Adrenal gland (tissue), 12 donors: ENCODE results near the gene TFDP1. TPM values are rescaled to one million over a fixed set of nuclear protein-coding genes. Genes with fewer than 3 reads are reported as not detected.

ENCODE experiments used
- DNase-seq, 7 donors: peaks; one replicate each; pipeline ENCODE4 v3.0.0-alpha.2; 2019 to 2020
- H3K27ac ChIP-seq, 5 donors: fragments of 200-600 bp; sonication (generic) in 4 of 5; 1 replicate in 3 of 5; 2 replicates in 2 of 5; pipeline versions ENCODE4 v1.5.1 to v1.8.0; 2016 to 2020; ENCODE audit warnings: mild to moderate bottlenecking in 1 of 5
- H3K27me3 ChIP-seq: fragments of 200-600 bp; 2 replicates; pipeline ENCODE4 v1.8.0; 2021
- H3K36me3 ChIP-seq, 2 donors: fragments of 200-600 bp; replicated peaks in 1 of 2; 1 replicate in 1 of 2; 2 replicates in 1 of 2; pipeline versions ENCODE4 v1.5.1 to v1.8.0; 2018 to 2022
- H3K4me1 ChIP-seq, 2 donors: fragments of 200-600 bp; replicated peaks in 1 of 2; 1 replicate in 1 of 2; 2 replicates in 1 of 2; pipeline versions ENCODE4 v1.5.1 to v1.8.0; 2018 to 2021
- H3K4me3 ChIP-seq, 4 donors: fragments of 200-600 bp; sonication (generic) in 3 of 4; one replicate each; pipeline ENCODE4 v1.5.1; 2016 to 2018
- H3K9me3 ChIP-seq, 3 donors: fragments of 200-600 bp; sonication (generic) in 1 of 3; replicated peaks in 1 of 3; 1 replicate in 2 of 3; 2 replicates in 1 of 3; pipeline versions ENCODE4 v1.5.1 to v1.8.0; 2016 to 2021
- CTCF ChIP-seq, 6 experiments: fragments of 450-650 bp in 4 of 6; fragments of 200-600 bp in 2 of 6; sonication (generic) in 1 of 6; IDR thresholded peaks; 1 replicate in 5 of 6; 2 replicates in 1 of 6; pipeline versions ENCODE4 v1.5.1 to v1.8.0; 2016 to 2021; ENCODE audit warnings: antibody characterized with exemption in 6 of 6, mild to moderate bottlenecking in 2 of 6, moderate library complexity in 1 of 6
- POLR2A ChIP-seq, 2 donors: fragments of 450-650 bp; IDR thresholded peaks; one replicate each; pipeline ENCODE4 v1.6.1; 2017; ENCODE audit warnings: antibody characterized with exemption in 2 of 2, mild to moderate bottlenecking in 2 of 2, moderate library complexity in 1 of 2
- WGBS, 4 donors: extraction: QIAGEN DNeasy Blood & Tissue Kit in 2 of 4; methylation state at CpG; one replicate each; pipeline versions ENCODE4 v1.1.5 to v1.1.7; 2013 to 2017; 5-methylcytosine and 5-hydroxymethylcytosine counted together
- intact Hi-C, 2 donors: fragments of 100-400 bp; cut with DNase I; formaldehyde crosslinking; loops; one replicate each; pipeline versions ENCODE4 v1.14.1 to v1.15.0; 2022 to 2023
- polyA plus RNA-seq, 3 donors: library from polyadenylated mRNA; stranded (reverse); fragments of 200-250 nt in 2 of 3; fragments of 350-450 nt in 1 of 3; fragmentation: Illumina TruSeq in 1 of 3; extraction: RNeasy Lipid Tissue Mini Kit (QIAGEN cat#74804) in 1 of 3; gene quantifications; one replicate each; pipeline ENCODE4 v1.2.3, GENCODE V29; 2013 to 2014
- total RNA-seq, 9 donors: library from RNA; depleted of rRNA in 4 of 9; stranded (reverse); fragments of >200 nt in 4 of 9; fragments of 120-200 nt in 1 of 9; fragmentation: NEBNext Ultra II Directional in 1 of 9; extraction: Animal tissue kit (Norgen Biotek cat#: 25700) in 1 of 9; gene quantifications; one replicate each; pipeline versions ENCODE4 v1.1.0 to v1.2.4, GENCODE V29; 2013 to 2023
- donor health status: healthy with polysubstance abuse.
- donor health status: Bipolar disorder and iron deficiency.
- donor health status: DM: yes; HTN: yes; CAD: no.
- donor health status: DM: no; HTN: no; CAD: no.
- donor health status: DM: no; HTN: no; CAD: no.
- donor health status: DM: yes; HTN: yes; CAD: no.

Gene TFDP1
- total and polyA plus RNA-seq, 12 donors, result 16.5 to 50.0 (median 35.5) TPM

DNA sequence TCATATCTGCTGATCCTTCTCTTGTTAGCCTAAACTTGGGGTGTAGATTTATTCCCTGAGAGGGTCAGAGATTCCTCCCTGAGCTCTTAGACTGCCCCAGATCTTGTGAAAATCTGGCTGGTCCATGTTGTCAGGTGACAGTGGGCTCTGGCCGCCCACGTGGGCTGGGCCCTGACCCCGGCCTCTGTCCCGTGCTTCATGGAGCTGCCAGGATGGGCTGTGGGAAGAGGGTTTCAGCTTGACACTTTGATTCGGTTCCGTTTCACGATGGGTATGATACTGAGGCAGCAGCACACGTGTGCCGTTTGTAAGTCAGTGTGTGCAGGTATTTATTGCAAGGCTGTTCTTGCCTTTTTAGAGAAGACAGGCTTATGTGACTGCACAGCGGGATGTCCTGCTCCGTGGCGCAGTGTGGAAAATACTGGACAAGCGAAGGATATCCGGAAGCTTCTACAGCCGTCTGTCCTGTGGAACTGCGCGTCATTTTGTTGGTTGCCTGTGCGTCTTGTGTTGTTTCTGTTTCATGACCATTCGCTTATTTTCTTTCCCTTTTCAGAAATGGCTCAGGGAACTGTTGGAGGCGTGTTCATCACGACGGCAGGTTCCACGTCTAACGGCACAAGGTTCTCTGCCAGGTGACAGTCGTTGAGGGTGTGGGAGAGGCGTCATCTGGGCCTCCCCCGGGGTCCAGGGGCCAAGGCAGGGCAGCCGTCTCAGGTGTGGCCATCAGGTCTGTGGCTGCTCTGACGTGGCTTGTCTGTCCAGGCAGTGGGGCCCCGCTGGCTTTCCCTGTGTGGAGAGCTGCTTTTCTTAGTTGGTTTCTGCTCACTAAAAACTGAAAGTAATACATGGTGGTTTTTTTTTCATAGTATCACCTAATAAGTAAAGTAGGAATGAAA lies 53.0 kb downstream of the TFDP1 start:
- no peaks in the 10 kb centered on the region for H3K4me1 ChIP-seq
- H3K36me3 ChIP-seq, result peaks cover 0 to 53% of the 10 kb centered on the region in 2 donors
- H3K27ac ChIP-seq, result no peak overlapping the region
- intact Hi-C loops, result no loop called here
- H3K4me3 ChIP-seq, result no peak overlapping the region
- peak in 3 of 7 donors; percentile 3 to 8 (median 7) for DNase-seq
- no peak for TF ChIP-seq POLR2A (IDR thresholded peaks at IDR 0.05)
- no peak for TF ChIP-seq CTCF (IDR thresholded peaks at IDR 0.05)
- 93 to 97% (median 95%) methylated on average over 28 to 30 of the region's 30 CpGs for WGBS, 4 donors
- no peaks in the 10 kb centered on the region for H3K27me3 ChIP-seq
- no peaks in the 10 kb centered on the region for H3K9me3 ChIP-seq

DNA sequence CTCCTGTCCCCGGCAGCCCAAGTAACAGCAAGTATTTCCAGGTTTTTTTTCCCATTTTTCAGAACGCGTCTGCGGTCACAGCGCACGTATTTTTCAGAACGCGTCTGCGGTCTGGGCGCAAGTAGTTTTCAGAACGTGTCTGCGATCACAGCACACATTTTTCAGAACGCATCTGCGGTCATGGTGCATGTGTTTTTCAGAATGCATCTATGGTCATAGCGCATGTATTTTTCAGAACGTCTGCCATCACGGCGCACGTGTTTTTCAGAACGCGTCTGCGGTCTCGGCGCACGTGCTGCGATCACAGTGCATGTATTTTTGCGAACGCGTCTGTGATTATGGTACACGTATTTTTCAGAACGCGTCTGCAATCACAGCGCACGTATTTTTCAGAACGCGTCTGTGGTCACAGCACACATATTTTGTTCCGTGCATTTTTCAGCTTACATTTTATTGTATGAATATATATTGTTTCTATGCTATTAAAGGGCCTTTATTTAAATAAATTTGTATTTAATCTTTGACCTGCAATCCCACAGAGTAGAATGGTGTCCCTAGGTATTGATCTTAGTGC lies 53.7 kb downstream of the TFDP1 start:
- Histone ChIP-seq H3K4me3 (no peak overlapping the region), H3K4me1 (no peaks in the 10 kb centered on the region), H3K27me3 (no peaks in the 10 kb centered on the region), H3K27ac (no peak overlapping the region), H3K9me3 (no peaks in the 10 kb centered on the region), H3K36me3 (peaks cover 0 to 51% of the 10 kb centered on the region in 2 donors)
- TF ChIP-seq CTCF (IDR thresholded peaks at IDR 0.05) (no peak), POLR2A (IDR thresholded peaks at IDR 0.05) (no peak)
- intact Hi-C loops, result no loop called here
- WGBS, 4 donors, result 96 to 98% (median 97%) methylated on average over 37 of the region's 37 CpGs
- peak in 2 of 7 donors; percentile 0 to 7 for DNase-seq

DNA sequence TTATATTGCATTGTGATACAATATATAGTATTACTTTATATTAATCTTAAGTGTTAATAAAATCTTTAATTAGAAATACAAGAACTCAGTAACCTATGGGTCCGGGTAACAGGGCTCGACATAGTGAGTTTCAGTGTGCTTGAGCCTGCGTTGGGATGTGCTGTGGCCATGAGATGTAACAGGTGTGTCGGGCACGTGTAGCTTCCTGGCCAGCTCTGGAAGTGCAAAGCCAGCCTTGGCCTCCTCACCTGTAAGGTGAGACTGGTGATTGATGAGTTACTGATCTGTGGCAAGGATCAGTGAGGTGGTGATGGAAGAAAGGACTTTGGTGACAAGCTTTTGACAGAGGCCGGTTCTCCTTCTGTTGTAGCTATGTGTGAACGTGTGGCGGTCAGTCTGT lies 54.3 kb downstream of the TFDP1 start:
- Histone ChIP-seq H3K27me3 (no peaks in the 10 kb centered on the region), H3K27ac (no peak overlapping the region), H3K9me3 (no peaks in the 10 kb centered on the region), H3K36me3 (peaks cover 0 to 45% of the 10 kb centered on the region in 2 donors), H3K4me3 (no peak overlapping the region), H3K4me1 (no peaks in the 10 kb centered on the region)
- WGBS, 4 donors, result 89 to 99% (median 96%) methylated on average over 8 of the region's 8 CpGs
- intact Hi-C loops, result no loop called here
- TF ChIP-seq CTCF (IDR thresholded peaks at IDR 0.05) (no peak), POLR2A (IDR thresholded peaks at IDR 0.05) (no peak)
- peak in 2 of 7 donors; percentile 2 to 5 for DNase-seq

- no peak overlapping the region for H3K4me3 ChIP-seq
- TF ChIP-seq CTCF (IDR thresholded peaks at IDR 0.05), result no peak
- TF ChIP-seq POLR2A (IDR thresholded peaks at IDR 0.05), result no peak
- intact Hi-C loops, result no loop called here
- no peaks in the 10 kb centered on the region for H3K27me3 ChIP-seq
- no peaks in the 10 kb centered on the region for H3K4me1 ChIP-seq
- peaks cover 0 to 37% of the 10 kb centered on the region in 2 donors for H3K36me3 ChIP-seq
- WGBS, 4 donors, result 95 to 98% (median 96%) methylated on average over 21 to 27 of the region's 27 CpGs
- no peaks in the 10 kb centered on the region for H3K9me3 ChIP-seq
- no peak overlapping the region for H3K27ac ChIP-seq
- peak in 3 of 7 donors; percentile 5 to 35 (median 14) for DNase-seq
Observed at GRCh38 chr13:113639616-113640262, 55.2 kb downstream of the TFDP1 start.
